ENCODE measurements around the gene SERTM2. TPM values are rescaled to one million over a fixed set of nuclear protein-coding genes. Genes with fewer than 3 reads are reported as not detected.

The SERTM2 gene
- total and polyA plus RNA-seq, 2 experiments from 2014 or later, result 0.27 to 0.59 TPM

DNA sequence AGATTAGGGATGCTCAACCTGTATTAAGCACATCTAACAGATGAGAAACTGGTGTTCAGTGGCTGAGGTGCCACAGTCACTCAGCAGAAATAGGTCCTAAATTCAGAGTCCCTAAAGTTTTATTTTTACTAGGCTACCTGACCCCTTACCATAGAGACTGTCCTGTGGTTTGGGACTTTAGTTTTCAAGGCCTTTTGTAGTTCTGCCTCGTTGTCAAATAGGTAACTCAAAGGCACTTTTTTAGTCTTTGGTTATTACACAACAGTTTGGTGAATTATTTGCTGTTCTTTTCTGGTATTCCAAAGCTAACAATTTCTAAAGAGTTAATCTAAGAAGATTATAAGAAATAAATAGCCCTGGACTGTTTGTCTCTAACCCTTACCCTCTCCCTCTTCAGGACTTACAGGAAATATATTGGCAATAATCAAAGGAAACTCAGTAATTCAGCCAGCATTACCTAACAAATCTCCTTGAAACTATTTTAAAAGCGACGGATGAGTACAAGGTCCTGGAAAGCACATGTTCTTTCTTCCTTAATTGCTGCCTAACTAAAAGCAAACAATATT, 12.8 kb upstream of the SERTM2 start:
- ATAC-seq (no peak), DNase-seq (ENCODE audit: low spot score) (no peak)
- Histone ChIP-seq H3K4me1 (ENCODE audit: insufficient read depth) (no peaks in the 10 kb centered on the region), H3K9me2 (ENCODE audit: insufficient read depth) (no peaks in the 10 kb centered on the region), H3K36me3 (ENCODE audit: insufficient read depth) (no peaks in the 10 kb centered on the region), H4K20me1 (replicated peaks; ENCODE audit: insufficient read depth) (no peaks in the 10 kb centered on the region), H3K79me2 (replicated peaks; ENCODE audit: insufficient read depth) (no peaks in the 10 kb centered on the region), H3K27ac (ENCODE audit: low read depth) (no peak overlapping the region), H3K27me3 (ENCODE audit: insufficient read depth) (no peaks in the 10 kb centered on the region), H3K4me2 (no peak overlapping the region), H3F3A (replicated peaks; ENCODE audit: low read depth) (no peaks in the 10 kb centered on the region), H3K4me3 (no peak overlapping the region), H2AFZ (no peak overlapping the region)
- Mint-ChIP-seq H3K27ac (no peak overlapping the region), H3K4me1 (no peaks in the 10 kb centered on the region), H3K4me3 (no peak overlapping the region), H3K9me3 (no peaks in the 10 kb centered on the region), H3K27me3 (ENCODE audit: insufficient read depth, low read depth, poor library complexity) (no peaks in the 10 kb centered on the region), H3K36me3 (ENCODE audit: low read depth) (no peaks in the 10 kb centered on the region)
- no peak for TF ChIP-seq ZNF114 (CRISPR knock-in tag; IDR thresholded peaks at IDR 0.05)
- TF ChIP-seq, protein P1, sequence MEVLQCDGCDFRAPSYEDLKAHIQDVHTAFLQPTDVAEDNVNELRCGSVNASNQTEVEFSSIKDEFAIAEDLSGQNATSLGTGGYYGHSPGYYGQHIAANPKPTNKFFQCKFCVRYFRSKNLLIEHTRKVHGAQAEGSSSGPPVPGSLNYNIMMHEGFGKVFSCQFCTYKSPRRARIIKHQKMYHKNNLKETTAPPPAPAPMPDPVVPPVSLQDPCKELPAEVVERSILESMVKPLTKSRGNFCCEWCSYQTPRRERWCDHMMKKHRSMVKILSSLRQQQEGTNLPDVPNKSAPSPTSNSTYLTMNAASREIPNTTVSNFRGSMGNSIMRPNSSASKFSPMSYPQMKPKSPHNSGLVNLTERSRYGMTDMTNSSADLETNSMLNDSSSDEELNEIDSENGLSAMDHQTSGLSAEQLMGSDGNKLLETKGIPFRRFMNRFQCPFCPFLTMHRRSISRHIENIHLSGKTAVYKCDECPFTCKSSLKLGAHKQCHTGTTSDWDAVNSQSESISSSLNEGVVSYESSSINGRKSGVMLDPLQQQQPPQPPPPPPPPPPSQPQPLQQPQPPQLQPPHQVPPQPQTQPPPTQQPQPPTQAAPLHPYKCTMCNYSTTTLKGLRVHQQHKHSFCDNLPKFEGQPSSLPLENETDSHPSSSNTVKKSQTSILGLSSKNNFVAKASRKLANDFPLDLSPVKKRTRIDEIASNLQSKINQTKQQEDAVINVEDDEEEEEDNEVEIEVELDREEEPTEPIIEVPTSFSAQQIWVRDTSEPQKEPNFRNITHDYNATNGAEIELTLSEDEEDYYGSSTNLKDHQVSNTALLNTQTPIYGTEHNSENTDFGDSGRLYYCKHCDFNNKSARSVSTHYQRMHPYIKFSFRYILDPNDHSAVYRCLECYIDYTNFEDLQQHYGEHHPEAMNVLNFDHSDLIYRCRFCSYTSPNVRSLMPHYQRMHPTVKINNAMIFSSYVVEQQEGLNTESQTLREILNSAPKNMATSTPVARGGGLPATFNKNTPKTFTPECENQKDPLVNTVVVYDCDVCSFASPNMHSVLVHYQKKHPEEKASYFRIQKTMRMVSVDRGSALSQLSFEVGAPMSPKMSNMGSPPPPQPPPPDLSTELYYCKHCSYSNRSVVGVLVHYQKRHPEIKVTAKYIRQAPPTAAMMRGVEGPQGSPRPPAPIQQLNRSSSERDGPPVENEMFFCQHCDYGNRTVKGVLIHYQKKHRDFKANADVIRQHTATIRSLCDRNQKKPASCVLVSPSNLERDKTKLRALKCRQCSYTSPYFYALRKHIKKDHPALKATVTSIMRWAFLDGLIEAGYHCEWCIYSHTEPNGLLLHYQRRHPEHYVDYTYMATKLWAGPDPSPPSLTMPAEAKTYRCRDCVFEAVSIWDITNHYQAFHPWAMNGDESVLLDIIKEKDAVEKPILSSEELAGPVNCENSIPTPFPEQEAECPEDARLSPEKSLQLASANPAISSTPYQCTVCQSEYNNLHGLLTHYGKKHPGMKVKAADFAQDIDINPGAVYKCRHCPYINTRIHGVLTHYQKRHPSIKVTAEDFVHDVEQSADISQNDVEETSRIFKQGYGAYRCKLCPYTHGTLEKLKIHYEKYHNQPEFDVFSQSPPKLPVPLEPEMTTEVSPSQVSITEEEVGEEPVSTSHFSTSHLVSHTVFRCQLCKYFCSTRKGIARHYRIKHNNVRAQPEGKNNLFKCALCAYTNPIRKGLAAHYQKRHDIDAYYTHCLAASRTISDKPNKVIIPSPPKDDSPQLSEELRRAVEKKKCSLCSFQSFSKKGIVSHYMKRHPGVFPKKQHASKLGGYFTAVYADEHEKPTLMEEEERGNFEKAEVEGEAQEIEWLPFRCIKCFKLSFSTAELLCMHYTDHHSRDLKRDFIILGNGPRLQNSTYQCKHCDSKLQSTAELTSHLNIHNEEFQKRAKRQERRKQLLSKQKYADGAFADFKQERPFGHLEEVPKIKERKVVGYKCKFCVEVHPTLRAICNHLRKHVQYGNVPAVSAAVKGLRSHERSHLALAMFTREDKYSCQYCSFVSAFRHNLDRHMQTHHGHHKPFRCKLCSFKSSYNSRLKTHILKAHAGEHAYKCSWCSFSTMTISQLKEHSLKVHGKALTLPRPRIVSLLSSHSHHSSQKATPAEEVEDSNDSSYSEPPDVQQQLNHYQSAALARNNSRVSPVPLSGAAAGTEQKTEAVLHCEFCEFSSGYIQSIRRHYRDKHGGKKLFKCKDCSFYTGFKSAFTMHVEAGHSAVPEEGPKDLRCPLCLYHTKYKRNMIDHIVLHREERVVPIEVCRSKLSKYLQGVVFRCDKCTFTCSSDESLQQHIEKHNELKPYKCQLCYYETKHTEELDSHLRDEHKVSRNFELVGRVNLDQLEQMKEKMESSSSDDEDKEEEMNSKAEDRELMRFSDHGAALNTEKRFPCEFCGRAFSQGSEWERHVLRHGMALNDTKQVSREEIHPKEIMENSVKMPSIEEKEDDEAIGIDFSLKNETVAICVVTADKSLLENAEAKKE (CRISPR knock-in tag; IDR thresholded peaks at IDR 0.05), result no peak
- no peak for TF ChIP-seq NANOG (IDR thresholded peaks at IDR 0.05; ENCODE audit: borderline replicate concordance)
- TF ChIP-seq REST (IDR thresholded peaks at IDR 0.05; ENCODE audit: unreplicated experiment), result no peak
- no peak for TF ChIP-seq POLR2AphosphoS5 (IDR thresholded peaks at IDR 0.05; ENCODE audit: low read depth)
- TF ChIP-seq STAT1 (IDR thresholded peaks at IDR 0.05; ENCODE audit: unreplicated experiment), result no peak
- TF ChIP-seq CTCF (conservative IDR thresholded peaks at IDR 0.05; ENCODE audit: low read depth in 2 of 2), result no peak
- no peak for TF ChIP-seq EZH2 (IDR thresholded peaks at IDR 0.05; ENCODE audit: low read depth, unreplicated experiment)
- TF ChIP-seq ETS1 (IDR thresholded peaks at IDR 0.05), result no peak
- TF ChIP-seq ZNF331 (CRISPR knock-in tag; IDR thresholded peaks at IDR 0.05; ENCODE audit: low read depth), result no peak
- TF ChIP-seq EZH2phosphoT487 (IDR thresholded peaks at IDR 0.05; ENCODE audit: unreplicated experiment), result no peak
- no peak for TF ChIP-seq JUNB (IDR thresholded peaks at IDR 0.05; ENCODE audit: unreplicated experiment)
- TF ChIP-seq CREB1 (CRISPR knock-in tag; IDR thresholded peaks at IDR 0.05; ENCODE audit: low read depth), result no peak

All from GM23338 (cell line).